ENCODE data around the gene EHD4. TPM values are rescaled to one million over a fixed set of nuclear protein-coding genes. Genes with fewer than 3 reads are reported as not detected.

Gene EHD4
- total RNA-seq, 1 experiment from 2014 or later, result 26.9 TPM

DNA sequence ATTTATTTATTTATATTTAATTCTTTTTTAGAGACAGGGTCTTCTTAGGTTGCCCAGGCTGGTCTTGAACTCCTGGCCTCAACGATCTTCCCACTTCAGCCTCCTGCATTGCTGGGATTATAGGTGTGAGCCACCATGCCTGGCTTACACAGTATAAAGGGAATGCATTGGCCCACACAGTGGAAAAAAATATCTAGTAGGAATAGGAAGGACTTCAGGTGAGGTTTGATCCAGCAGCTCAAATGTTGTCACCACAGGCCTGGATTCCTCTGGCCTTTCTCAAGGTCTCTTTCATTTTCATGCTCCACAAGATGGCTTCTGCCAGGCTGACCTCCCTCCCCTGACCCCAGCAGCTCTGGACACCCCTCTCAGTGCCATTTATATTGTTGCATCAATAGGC, 76.4 kb downstream of the EHD4 start:
- no peak for DNase-seq (ENCODE audit: low read depth)

DNA sequence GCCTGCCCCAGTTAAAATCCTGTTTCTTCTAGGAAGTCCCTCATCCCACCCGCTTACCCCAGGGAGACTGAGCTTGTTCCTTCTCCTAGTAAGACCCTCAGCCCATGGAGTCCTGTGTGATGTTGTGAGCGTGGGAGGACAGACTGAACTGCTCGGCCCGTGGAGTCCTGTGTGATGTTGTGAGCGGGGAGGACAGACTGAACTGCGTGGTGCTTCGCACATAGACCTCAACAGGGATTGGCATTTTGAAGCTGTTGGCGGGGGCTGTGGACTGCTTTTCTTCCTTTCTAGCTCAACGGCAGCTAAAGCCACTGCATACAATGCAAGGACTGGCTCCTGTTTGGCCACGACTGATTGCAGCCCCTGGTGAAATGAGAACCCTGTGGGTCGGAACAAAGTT, 76.9 kb downstream of the EHD4 start:
- DNase-seq (ENCODE audit: low read depth), result no peak

DNA sequence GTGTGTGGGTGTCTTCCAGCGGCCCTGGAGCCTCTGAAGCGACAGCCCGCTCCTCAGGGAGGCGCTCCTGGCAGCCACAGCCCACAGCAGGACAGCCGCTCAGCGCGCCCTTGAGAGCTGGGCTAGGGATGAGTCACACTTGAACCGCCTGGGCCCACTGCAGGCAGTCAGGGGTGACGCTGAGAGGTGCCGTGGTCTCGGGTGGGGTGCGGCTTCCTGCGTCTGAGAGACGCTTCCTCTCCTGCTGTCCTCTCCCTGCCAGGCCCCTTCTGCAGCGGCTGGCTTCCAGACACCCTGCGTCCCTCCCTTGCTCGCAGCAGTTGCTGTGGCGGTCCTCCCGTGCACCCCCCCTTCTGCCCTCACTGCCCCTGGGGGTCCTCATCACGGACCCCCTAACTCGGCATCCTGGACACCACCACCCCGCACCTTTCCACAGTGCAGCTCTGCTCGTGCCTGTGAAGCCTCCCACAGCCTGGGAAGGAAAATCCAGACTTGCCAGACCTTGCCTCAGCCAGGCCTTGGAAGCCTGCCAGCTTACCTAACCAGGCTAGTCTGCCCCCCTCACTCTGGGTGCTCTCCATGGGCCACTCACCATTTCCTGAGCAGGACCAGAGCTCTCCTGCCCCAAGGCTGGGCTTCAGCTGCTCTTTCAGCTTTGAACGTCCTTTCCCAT, 77.4 kb downstream of the EHD4 start:
- DNase-seq (ENCODE audit: low read depth), result peak; percentile 90

DNA sequence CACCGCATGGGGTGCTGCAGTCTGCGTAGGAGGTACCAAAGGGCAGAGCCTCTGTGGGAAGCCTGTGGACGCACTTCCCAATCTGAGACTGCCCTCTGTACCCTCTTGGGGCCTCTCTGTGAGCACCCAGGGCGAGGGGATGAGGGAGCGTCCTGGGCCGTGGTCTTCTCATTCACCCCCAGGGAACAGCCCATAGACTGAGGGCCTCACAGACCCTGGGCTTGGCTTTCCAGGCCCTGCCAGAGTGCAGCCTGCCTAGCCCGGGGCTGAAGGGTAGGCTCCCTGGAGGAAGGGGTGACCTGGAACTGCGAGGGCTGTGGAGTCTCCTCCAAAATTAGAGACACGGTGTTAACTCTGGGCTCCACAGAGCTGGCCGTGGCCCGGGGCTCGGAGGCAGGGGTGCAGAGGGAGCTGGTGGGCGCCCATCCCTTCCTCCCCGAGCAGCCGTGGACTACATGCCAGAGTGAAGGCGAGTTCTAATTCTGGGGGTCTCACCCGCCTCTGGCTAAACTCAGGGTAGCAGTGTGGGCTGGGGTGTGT, 78.0 kb downstream of the EHD4 start:
- DNase-seq (ENCODE audit: low read depth), result no peak

DNA sequence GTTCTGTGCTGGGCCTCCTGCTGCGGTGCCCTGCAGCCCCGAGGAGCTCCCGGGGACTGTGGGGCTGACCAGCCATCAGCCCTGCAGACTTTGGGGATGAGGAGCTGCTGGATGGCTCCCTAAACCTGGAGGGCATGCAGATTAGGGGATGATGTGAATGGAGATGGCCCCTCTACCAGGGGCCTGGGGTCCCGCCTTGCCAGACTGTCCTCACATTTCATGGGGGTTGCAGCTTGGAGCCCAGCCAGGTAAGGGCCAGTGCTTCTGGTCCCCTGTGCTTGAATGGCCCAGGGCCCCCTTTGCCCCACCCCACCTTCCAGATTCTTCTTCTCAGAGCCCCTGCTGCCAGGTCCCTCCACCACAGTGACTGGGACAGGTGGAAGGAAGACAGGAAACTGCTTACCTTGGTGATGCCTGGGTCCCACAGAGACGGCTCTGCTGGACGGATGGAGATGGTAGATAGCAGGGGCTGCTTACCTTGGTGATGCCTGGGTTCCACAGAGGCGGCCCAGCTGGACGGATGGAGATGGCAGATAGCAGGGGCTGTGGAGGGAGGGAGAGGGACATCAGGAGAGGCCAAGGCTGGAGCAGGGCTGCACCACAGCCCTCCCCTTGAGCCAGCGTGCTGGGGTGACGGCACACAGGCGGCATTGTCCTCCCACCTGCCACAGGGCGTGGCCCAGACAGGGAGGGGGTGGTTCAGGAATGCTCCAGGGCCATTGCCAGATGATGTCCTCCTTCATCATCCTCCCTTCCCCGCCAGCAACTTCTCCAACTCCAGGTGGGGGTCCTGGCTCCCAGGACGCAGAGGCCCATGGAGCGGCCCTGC, 78.7 kb downstream of the EHD4 start, which contains the start of gene SPTBN5:
Gene SPTBN5, minus strand, starts transcription at position 632 of the 829 bp plus-strand sequence. Its CDS starts 556 bp downstream, at position 76.
- DNase-seq (ENCODE audit: low read depth), result no peak

DNA sequence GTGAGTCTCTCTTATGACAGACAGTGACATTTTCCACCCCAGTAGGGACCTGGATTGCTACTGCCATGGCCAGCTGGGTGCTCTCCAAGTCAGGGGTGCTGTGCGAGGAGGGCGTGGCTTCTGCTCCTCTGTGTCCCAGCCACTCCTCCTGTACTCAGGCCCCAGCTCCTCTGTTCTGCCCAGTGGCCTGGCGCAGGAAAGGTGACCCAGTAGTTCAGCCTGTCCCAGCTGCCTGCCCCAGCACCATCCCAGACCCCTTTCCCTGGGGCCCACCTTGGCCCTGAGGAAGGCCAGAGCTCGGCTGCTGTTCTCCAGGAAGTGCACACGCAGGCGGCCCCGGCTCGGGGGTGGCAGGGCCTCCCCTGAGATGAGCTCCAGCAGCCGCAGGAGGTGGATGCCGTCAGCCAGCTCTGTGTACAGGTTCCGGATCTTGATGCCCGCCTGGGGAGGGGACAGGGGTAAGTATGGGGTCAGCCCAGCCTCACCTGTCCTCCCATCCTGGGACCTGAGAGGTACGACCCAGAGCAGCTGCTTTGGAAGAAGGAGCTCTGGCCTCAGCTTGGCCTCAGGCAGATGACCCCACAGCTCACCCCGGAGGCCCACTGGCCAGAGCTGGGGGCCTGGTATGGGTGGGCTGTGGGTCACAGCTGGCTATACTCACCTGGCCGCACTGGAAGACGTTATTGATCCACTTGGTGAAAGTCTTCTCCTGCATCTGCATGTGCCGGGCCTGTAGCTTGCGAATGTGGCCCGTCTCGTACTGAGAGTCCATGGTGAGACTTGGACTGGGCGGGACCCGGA, 79.5 kb downstream of the EHD4 start:
- DNase-seq (ENCODE audit: low read depth), result no peak

DNA sequence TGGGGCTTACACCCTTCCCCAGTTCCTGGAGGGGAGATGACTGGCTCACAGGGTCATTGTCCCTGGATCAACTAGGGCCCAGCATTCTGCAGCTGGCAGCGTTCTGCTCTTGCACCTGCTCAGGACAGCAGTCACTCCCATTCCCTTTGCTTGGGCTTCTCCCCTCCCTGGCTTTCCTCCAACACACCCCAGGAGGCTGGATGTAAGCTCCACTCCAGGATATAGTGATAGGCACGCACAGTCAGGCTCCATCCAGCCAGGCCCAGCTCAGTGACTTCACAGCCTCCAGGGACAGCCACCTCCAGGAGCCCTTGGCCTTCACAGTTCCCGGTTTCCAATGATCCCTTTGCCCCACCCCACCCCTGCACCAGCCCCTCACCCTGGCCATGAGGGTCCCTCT, 80.4 kb downstream of the EHD4 start:
- DNase-seq (ENCODE audit: low read depth), result no peak

DNA sequence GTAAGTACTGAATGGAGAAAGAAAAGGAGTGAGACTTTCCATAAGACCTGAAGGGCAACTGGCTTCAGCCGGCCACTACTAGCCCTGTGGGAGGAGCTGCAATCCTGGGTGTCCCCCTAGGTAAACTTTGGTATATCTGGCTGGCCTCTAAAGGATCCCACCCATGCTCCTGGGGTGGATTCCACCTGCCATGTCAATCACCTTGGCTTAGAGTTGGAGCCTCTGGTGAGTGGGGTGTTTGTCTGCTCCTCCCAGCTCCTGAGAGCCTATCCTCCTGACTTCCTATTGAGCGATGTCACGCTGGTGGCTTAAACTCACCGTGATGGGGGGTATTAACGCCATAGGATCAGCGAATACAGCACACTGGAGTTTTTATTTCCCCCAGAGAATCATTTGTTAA, 81.1 kb downstream of the EHD4 start:
- no peak for DNase-seq (ENCODE audit: low read depth)

DNA sequence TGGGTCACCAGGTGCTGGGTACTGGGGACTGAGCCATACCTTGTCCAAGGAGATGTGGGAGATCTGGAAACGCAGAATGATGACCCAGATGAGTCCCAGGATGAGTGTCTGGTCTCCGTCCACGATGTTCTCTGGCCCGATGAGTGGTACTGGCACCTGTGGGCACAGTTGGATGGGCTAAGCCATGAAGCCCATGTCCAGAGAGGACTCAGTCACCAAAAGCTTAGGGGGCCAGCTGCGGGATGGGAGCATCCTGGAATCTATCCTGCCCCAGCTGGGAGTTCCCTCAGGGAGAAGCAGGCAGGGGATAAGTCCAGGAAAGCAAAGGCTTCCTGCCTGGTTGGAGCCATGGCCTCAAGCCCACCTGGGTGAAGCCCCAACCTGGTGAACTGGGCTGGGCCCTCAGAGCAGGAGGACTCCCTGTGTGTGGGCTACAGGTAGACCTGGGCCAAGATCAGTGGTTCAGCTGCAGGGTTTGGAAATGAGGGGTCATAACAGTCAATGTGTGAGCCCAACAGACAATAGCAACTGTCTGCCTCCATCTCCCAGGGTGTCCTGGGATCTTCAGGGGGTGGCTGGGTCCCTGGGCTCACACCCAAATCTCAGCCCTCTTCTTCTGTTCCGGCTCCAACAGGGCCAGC, 82.2 kb downstream of the EHD4 start:
- no peak for DNase-seq (ENCODE audit: low read depth)

DNA sequence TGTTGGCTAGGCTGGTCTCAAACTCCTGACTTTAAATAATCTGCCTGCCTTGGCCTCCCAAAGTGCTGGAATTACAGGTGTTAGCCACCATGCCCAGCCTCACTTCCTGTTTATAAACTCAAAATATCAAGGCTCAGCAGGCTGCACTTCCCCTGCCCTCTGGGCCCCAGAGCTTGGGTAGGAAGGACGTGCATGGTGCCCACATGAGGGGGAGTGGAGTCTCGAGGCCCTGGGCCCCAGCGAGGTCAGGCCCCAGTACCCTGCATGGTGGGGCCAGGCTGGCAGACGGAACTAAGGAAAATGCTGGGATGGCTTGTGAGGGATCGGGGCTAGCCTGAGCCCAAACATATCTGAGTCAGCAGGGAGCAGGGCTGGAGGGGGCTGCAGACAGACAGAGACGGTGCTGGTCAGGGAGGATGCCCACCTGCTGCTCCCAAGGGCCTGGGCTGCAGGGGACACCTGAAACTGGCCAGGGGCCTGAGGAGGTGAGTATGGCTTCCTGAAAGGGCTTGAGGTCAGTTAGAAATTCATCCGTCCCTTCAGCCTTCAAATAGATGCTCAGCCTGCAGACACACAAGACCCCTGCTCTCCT, 83.6 kb downstream of the EHD4 start:
- DNase-seq (ENCODE audit: low read depth), result no peak

DNA sequence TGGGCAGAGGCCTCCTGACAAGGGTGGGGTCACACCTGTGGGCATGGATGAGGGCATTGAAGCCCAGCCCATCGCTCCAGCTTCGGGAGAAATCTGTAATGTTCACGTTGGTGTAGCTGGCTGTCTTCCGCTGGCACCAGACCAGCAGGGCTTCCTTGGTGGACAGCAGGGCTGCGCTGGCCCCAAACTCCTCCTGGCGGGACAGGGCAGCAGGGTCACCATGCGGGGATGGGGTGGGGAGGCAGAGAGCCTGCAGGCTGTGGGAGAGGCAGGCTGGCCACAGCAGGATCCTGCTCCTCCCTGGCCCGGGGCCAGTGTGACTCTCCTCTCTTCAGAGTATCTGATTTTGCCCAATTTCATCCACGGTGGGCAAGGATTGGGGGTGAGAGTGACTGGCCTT, 84.5 kb downstream of the EHD4 start:
- no peak for DNase-seq (ENCODE audit: low read depth)

DNA sequence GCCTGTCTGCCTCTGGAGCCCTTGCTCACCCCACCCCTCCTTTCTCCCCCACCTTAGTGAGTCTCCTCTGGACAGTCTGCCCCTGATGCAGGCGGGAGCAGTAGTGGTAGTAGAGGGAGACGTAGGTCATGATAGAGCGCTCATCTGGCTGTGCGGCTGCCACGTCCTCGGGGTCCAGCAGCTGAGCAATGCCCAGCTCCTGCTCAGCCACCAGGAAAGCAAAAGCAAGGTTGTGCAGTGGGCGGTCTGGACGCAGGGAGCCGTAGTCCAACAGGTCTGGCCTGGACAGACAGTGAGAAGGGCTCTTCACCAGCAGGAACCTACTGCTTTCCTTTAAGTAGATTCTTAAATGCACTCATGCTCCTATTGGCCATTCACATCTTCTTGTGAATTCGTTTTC, 85.2 kb downstream of the EHD4 start:
- no peak for DNase-seq (ENCODE audit: low read depth)

DNA sequence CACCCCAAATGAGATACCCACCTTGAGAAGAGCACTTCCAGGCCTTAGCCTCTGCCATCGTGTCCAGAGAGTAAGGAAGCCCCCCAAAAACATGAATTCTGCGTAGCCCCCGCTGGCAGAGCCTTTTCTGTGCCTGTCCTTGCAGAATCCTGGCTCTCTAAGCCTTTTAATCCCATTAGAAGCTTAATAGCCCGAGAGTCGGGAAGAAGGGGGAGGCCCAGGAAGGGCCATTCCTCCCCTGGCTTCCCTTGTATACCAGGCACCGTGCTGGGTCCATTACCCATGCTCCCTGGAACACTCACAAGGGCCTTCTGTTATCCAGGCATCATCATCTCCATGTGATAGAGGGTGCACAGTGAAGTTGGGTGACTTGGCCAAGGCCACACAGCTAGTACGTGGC, 85.6 kb downstream of the EHD4 start:
- DNase-seq (ENCODE audit: low read depth), result no peak

DNA sequence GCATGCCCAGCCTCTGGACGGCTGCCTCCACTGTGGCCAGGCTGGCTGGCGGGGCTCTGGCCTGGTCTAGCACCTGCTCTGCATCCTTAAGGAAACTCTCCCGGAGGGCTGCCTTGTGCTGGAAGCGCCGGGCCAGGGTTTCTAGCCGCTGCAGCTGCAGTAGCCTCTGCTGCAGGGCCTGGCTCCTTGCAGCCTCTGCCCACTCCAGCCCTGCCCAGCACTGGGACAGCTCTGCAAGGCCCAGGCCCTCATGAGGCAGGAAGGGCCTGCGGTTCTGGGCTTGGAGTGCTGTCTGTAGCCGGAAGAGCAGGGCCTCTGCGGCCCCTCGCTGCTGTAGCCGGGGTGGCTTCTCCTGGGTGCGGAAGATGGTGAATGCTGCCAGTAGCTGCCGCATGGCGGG, 86.5 kb downstream of the EHD4 start:
- DNase-seq (ENCODE audit: low read depth), result no peak

DNA sequence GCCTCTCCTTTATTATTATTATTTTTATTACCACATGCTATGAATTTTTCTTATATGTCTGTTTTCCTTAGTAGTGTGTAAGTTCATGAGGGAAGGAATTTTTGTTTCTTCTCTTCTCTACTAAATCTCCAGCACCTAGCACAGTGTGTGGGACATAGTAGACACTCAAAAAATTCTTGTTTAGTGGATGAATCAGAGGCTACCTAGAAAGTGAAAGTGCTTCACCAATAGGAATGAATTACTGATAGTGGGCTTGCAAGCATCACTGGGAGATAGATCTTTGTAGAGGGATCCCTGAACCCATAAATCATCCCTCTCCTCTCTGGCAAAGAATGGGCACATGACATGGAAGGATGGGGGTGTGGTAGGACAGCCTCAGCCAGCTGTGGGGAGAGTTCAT, 87.0 kb downstream of the EHD4 start:
- no peak for DNase-seq (ENCODE audit: low read depth)

DNA sequence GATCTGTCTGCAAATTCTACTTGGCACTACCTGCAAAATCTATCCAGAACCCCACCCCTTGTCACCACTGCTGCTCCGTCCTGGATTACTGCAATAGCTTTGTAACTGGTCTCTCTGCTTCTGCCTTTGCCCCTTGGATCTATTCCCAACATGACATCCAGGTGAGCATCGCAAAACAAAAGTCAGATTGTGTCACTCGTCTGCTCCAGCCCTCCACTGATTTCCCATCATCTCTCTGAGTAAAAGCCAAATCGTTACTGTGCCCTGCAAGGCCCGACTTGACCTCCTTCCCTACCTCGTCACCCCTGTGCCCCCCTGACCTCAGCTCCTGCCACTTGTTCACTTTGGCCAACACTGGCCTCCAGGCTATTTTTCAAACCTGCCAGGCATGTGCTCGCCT, 87.9 kb downstream of the EHD4 start:
- no peak for DNase-seq (ENCODE audit: low read depth)

DNA sequence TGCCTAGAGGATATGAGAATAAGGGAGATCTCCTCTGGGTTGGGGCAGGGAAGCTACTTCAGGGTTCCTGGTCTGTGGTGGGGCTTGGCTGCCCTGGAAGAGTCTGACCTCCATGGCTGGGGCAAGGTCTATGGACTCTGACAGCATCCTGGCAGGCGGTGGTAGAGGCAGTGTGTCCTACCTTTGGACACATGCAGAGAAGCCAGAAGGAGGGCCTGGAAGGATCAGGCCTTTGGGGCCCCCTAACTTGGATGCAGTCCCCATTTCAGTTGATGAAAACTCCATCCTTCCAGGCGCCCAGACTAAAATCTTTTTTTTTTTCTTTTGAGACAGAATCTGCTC, 88.9 kb downstream of the EHD4 start:
- DNase-seq (ENCODE audit: low read depth), result no peak

DNA sequence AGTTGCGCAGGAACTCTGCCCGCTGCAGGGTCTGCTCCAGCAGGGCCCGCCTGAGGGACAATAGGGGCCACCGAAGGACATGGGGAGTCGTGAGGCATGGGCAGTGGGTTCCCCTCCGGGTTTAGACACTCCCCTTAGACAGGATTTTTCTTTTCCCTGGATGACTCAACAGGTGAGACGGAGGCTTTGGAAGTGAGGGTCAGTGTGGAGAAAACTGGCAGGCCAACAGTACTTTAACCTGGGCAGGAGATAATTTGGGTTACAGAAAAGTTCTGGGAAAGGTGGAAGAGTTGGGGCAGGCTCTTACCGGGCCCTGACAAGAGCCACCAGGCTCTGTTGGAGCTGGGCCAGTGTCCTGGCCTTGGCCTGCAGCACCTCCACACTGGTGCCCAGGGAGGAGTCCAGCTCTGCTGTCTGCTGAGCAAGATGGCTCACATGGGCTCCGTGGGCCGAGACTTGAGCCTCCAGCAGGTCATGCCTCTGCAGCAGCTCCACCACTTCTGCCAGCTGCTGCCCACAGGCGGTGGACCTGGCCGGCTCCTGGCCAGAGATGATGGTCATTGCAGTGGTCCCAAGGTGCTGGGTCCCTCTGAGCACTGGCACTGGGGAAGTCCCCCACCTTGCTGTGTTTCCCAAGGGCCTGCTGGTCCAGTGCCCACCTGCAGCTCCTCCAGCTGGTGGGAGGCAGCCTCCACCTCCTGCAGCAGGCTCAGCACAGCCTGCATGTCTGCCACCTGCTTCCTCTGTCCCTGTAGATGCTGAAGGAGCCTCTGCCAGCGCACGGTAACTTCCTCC, 89.5 kb downstream of the EHD4 start:
- no peak for DNase-seq (ENCODE audit: low read depth)

DNA sequence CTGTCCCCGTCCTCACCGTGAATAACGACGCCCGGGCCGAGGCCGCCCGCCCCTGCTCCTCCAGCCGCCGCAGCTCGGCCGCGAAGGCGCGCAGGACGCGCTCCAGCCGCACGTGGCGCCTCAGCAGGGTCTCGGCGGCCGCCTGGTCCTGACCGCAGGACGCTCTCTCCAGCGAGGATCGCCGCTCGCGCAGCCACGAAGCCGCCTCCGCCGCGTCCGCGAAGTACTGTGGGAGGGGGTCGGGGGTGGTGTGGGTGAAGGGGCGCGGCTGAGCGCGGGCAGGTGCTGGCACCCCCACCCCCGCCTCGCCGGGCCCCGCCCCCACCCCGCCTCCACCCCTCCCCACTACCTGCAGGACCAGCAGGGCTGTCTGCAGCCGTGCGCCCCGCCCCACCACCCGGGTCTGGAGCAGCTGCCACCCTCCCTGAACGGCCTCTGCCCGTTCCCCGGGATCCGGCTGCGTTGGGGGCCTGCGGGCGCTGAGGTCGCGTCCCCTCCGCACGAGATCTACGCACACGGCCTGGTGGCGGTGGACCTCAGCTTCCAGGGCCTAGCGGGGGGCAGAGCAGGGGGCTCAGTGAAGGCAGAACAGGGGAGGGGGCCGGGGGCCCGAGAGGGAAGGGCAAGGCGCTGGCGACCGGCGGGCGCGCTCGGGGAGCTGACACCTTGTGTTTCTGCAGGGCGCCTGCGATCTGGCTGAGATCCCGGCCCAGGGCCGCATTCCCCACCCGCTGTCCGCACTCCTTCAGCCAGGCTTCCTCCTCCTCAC, 90.3 kb downstream of the EHD4 start:
- no peak for DNase-seq (ENCODE audit: low read depth)

DNA sequence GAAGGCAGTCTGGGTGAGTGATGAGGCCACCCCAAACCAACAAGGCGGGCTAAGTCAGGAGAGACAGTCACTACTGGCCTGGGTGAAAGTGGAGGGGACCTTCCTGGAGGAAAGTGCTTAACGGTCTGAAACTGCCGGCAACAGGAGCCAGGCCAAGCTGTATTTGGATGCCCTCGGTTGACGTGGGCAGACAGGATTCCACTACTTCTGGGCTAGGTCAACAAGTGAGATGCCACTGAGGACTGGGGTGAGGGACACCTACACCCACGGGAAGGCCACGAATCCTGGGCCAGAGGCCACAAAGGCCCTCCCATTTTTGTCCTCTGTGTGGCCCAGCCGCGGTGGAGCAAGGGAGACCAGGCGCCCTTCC, 90.8 kb downstream of the EHD4 start:
- DNase-seq (ENCODE audit: low read depth), result no peak
